Ovary (tissue), 9 donors: ENCODE measurements around the gene FXN. TPM values are rescaled to one million over a fixed set of nuclear protein-coding genes. Genes with fewer than 3 reads are reported as not detected.

Source experiments
- DNase-seq, 5 donors: peaks; one replicate each; pipeline ENCODE4 v3.0.0-alpha.2; 2019 to 2020
- H3K27ac ChIP-seq, 2 donors: fragments of 200-600 bp; one replicate each; pipeline versions ENCODE4 v1.5.1 to v1.8.0; 2019 to 2022
- H3K27me3 ChIP-seq: fragments of 200-600 bp; one replicate; pipeline ENCODE4 v1.8.0; 2022
- H3K36me3 ChIP-seq: fragments of 200-600 bp; sonication (generic); one replicate; pipeline ENCODE4 v1.5.1; 2019
- H3K4me1 ChIP-seq: one replicate; pipeline ENCODE4 v1.8.1; 2013; ENCODE audit warnings: mild to moderate bottlenecking, moderate library complexity; ENCODE audit not compliant: insufficient read depth
- H3K4me3 ChIP-seq: fragments of 200-600 bp; sonication (generic); one replicate; pipeline ENCODE4 v1.5.1; 2017
- H3K9me3 ChIP-seq, 2 donors: fragments of 200-600 bp in 1 of 2; sonication (generic) in 1 of 2; one replicate each; pipeline versions ENCODE4 v1.5.1 to v1.8.1; 2013 to 2019; ENCODE audit warnings: mild to moderate bottlenecking in 1 of 2, moderate library complexity in 1 of 2
- CTCF ChIP-seq, 3 donors: fragments of 450-650 bp in 2 of 3; fragments of 200-600 bp in 1 of 3; IDR thresholded peaks; one replicate each; pipeline versions ENCODE4 v1.5.1 to v1.8.0; 2016 to 2022; ENCODE audit warnings: antibody characterized with exemption in 3 of 3, mild to moderate bottlenecking in 1 of 3
- EP300 ChIP-seq: sonication (generic); formaldehyde crosslinking; IDR thresholded peaks from one replicate; pipeline ENCODE4 v1.6.1; 2017; ENCODE audit warnings: antibody characterized with exemption
- POLR2A ChIP-seq: fragments of 450-650 bp; IDR thresholded peaks from one replicate; pipeline ENCODE4 v1.6.1; 2017; ENCODE audit warnings: antibody characterized with exemption, mild to moderate bottlenecking, moderate library complexity
- WGBS, 3 donors: extraction: QIAGEN DNeasy Blood & Tissue Kit in 1 of 3; methylation state at CpG; one replicate each; pipeline versions ENCODE4 v1.1.5 to v1.1.7; 2013 to 2017; 5-methylcytosine and 5-hydroxymethylcytosine counted together
- intact Hi-C, 4 donors: fragments of 100-400 bp; cut with DNase I; formaldehyde crosslinking; loops; one replicate each; pipeline versions ENCODE4 v1.11.0 to v1.15.1; 2022 to 2023
- polyA plus RNA-seq, 2 donors: library from polyadenylated mRNA; stranded (reverse); fragments of 200-250 nt in 1 of 2; fragments of 350-450 nt in 1 of 2; fragmentation: Illumina TruSeq in 1 of 2; extraction: RNeasy Lipid Tissue Mini Kit (QIAGEN cat#74804) in 1 of 2; gene quantifications; one replicate each; pipeline ENCODE4 v1.2.3, GENCODE V29; 2013 to 2014
- total RNA-seq, 7 donors: library from RNA; depleted of rRNA in 2 of 7; stranded (reverse); fragments of >200 nt in 2 of 7; fragmentation: NEBNext Ultra II Directional in 3 of 7; extraction: Animal tissue kit (Norgen Biotek cat#: 25700) in 3 of 7; gene quantifications; one replicate each; pipeline versions ENCODE4 v1.1.0 to v1.2.4, GENCODE V29; 2016 to 2023
- donor health status: DM: no; HTN: no; CAD: no; lungs with moderate emphysema.
- donor health status: DM: no; HTN: no; CAD: no.
- donor health status: Bipolar disorder and iron deficiency.
- donor health status: DM: yes; HTN: yes; CAD: no.
- donor health status: DM: no; HTN: no; CAD: no.
- donor health status: DM: yes; HTN: yes; CAD: no.

FXN gene
- total and polyA plus RNA-seq, 9 donors: 4.5 to 29.2 (median 21.9) TPM

DNA sequence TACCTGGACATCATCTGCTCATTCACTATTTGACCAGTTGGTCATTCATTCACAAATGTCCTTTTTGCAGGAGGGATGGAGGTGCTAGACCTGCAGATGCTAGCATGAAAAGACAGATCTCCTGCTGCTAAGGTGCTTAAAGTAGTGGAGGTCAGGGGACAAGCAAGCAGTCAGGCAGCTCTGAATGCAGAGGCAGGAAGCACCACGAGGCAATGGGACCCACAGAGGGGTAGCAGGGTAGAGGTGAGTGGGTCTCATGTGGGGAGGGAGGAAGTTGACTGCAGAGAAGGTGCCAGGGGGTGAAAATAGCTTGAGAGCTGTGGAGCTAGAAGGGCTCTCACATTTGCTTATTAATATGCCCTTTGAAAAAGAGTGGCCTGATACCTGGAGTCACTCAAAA is 25.2 kb downstream of the FXN start:
- Histone ChIP-seq H3K27me3 (no peaks in the 10 kb centered on the region), H3K4me3 (no peak overlapping the region), H3K9me3 (no peaks in the 10 kb centered on the region), H3K36me3 (no peaks in the 10 kb centered on the region), H3K4me1 (no peaks in the 10 kb centered on the region), H3K27ac (no peak overlapping the region)
- intact Hi-C loops: loop anchor here in 1 of 4 donors (10.0 kb wide), 1 partner anchor 74 kb away; no protein-coding TSS in a partner anchor
- WGBS, 3 donors: 36 to 41% (median 38%) methylated on average over 1 of the region's 1 CpG
- DNase-seq: no peak
- TF ChIP-seq POLR2A (no peak), CTCF (IDR thresholded peaks at IDR 0.05) (no peak), EP300 (no peak)

DNA sequence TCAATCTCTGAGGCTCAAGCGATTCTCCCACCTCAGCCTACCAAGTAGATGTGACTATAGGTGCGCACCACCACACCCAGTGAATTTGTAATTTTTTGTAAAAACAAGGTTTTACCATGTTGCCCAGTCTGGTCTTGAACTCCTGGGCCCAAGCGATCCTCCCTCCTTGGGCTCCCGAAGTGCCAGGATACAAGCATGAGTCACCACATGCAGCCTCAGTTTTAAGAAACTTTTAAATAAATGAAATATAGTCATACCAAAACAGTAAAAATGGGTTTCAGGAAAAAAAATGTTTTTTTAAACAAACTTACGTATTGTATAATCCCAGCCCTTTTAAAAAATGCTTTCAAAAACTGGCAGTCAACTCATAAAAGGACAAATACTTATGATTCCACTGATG is 26.6 kb downstream of the FXN start:
- intact Hi-C loops: loop anchor here in 1 of 4 donors (10.0 kb wide), 1 partner anchor 73 kb away; no protein-coding TSS in a partner anchor
- H3K9me3 ChIP-seq: no peaks in the 10 kb centered on the region
- 87 to 93% (median 92%) methylated on average over 5 of the region's 5 CpGs for WGBS, 3 donors
- no peaks in the 10 kb centered on the region for H3K27me3 ChIP-seq
- no peaks in the 10 kb centered on the region for H3K4me1 ChIP-seq
- no peak for DNase-seq
- no peak overlapping the region for H3K4me3 ChIP-seq
- H3K36me3 ChIP-seq: no peaks in the 10 kb centered on the region
- TF ChIP-seq POLR2A (no peak), CTCF (IDR thresholded peaks at IDR 0.05) (no peak), EP300 (no peak)
- no peak overlapping the region for H3K27ac ChIP-seq

GRCh38 chr9:69063839-69064238 is 28.3 kb downstream of the FXN start:
- TF ChIP-seq POLR2A (no peak), EP300 (no peak), CTCF (IDR thresholded peaks at IDR 0.05) (no peak)
- Histone ChIP-seq H3K4me1 (no peaks in the 10 kb centered on the region), H3K27me3 (no peaks in the 10 kb centered on the region), H3K27ac (no peak overlapping the region), H3K9me3 (no peaks in the 10 kb centered on the region), H3K4me3 (no peak overlapping the region), H3K36me3 (no peaks in the 10 kb centered on the region)
- intact Hi-C loops: loop anchor here in 1 of 4 donors (10.0 kb wide), 1 partner anchor 71 kb away; no protein-coding TSS in a partner anchor
- WGBS, 3 donors: 41 to 56% (median 51%) methylated on average over 4 of the region's 4 CpGs
- DNase-seq: no peak

DNA sequence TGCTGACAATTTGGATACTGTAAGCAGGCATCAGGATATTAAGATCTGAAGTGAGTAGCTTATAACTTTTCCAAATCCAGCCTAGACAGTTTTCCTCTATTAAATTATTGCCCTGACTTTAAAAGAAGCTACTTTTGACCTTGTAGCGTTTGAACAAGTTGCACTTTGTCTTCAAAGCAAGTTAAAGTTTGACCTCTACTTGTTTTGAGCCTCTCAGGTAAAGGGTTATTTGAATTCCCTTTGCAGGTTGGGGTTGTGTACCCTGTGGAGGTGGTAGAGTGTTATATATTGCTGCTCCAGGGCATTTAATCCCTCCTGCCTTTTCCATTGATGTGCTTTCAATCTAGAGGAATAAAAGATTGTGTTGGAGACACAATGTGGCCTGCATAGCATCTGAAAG is 30.1 kb downstream of the FXN start:
- no peaks in the 10 kb centered on the region for H3K4me1 ChIP-seq
- no peaks in the 10 kb centered on the region for H3K36me3 ChIP-seq
- WGBS, 3 donors: 76 to 85% (median 77%) methylated on average over 1 of the region's 1 CpG
- no peaks in the 10 kb centered on the region for H3K27me3 ChIP-seq
- no peak for TF ChIP-seq CTCF (IDR thresholded peaks at IDR 0.05)
- TF ChIP-seq EP300: no peak
- no peak for TF ChIP-seq POLR2A
- intact Hi-C loops: loop anchor here in 1 of 4 donors (10.0 kb wide), 1 partner anchor 69 kb away; no protein-coding TSS in a partner anchor
- H3K9me3 ChIP-seq: no peaks in the 10 kb centered on the region
- DNase-seq: no peak
- no peak overlapping the region for H3K27ac ChIP-seq
- H3K4me3 ChIP-seq: no peak overlapping the region
